ENCODE results near the gene ZNF142.

- TF ChIP-seq CTCF (IDR thresholded peaks at IDR 0.05) (no peak), ZFX (IDR thresholded peaks at IDR 0.05; ENCODE audit: borderline replicate concordance) (no peak)
These were observed 43.9 kb upstream of the ZNF142 start for GRCh38 chr2:218703341-218703740.

All from 22Rv1 (cell line).